Duodenal mucosa (tissue), 2 donors: ENCODE measurements around the gene EVL.

Source experiments
- H3K27ac ChIP-seq: one replicate; pipeline ENCODE4 v1.7.0; 2013; ENCODE audit warnings: low read depth, low read length
- H3K27me3 ChIP-seq, 2 donors: one replicate each; pipeline ENCODE4 v1.7.0; 2013; ENCODE audit warnings: low read length in 2 of 2, control low read depth in 1 of 2; ENCODE audit not compliant: insufficient read depth in 2 of 2, control insufficient read depth in 1 of 2
- H3K36me3 ChIP-seq, 2 donors: one replicate each; pipeline ENCODE4 v1.7.0; 2013; ENCODE audit warnings: low read length in 2 of 2, control low read depth in 1 of 2; ENCODE audit not compliant: insufficient read depth in 2 of 2, control insufficient read depth in 1 of 2
- H3K4me1 ChIP-seq, 2 donors: one replicate each; pipeline ENCODE4 v1.7.0; 2013; ENCODE audit warnings: low read length in 2 of 2, control low read depth in 1 of 2; ENCODE audit not compliant: insufficient read depth in 2 of 2, control insufficient read depth in 1 of 2
- H3K4me3 ChIP-seq, 2 donors: one replicate each; pipeline ENCODE4 v1.7.0; 2013; ENCODE audit warnings: low read length in 2 of 2, low read depth in 1 of 2
- H3K9ac ChIP-seq, 2 donors: one replicate each; pipeline ENCODE4 v1.7.0; 2013; ENCODE audit warnings: low read length in 2 of 2, low read depth in 1 of 2
- H3K9me3 ChIP-seq, 2 donors: one replicate each; pipeline ENCODE4 v1.7.0; 2013; ENCODE audit warnings: low read length in 2 of 2, control low read depth in 1 of 2; ENCODE audit not compliant: control insufficient read depth in 1 of 2

The EVL gene

DNA sequence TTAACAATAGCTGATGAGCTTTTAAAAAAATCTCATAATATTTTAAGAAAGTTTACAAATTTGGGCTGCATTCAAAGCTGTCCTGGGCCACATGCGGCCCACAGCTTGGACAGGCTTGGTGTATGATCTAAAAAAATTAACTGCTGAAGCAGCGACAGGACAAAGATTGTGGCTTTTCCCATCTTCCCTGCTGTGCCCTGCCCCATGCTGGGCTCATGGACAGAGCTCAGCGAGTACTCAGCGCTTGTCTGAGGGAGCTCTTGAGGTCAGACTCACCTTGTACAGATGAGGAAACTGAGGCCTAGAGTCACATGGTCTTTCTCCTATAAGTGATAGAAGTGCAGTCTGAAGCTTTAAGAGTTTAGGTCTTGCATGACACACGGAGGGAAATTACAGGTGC, 15.0 kb downstream of the EVL start:
- no peak overlapping the region for H3K27ac ChIP-seq
- H3K27me3 ChIP-seq, result no peaks in the 10 kb centered on the region
- no peaks in the 10 kb centered on the region for H3K9me3 ChIP-seq
- no peak overlapping the region for H3K4me3 ChIP-seq
- no peaks in the 10 kb centered on the region for H3K36me3 ChIP-seq
- no peak overlapping the region for H3K9ac ChIP-seq
- H3K4me1 ChIP-seq, result peaks cover 27 to 41% of the 10 kb centered on the region in 2 donors

DNA sequence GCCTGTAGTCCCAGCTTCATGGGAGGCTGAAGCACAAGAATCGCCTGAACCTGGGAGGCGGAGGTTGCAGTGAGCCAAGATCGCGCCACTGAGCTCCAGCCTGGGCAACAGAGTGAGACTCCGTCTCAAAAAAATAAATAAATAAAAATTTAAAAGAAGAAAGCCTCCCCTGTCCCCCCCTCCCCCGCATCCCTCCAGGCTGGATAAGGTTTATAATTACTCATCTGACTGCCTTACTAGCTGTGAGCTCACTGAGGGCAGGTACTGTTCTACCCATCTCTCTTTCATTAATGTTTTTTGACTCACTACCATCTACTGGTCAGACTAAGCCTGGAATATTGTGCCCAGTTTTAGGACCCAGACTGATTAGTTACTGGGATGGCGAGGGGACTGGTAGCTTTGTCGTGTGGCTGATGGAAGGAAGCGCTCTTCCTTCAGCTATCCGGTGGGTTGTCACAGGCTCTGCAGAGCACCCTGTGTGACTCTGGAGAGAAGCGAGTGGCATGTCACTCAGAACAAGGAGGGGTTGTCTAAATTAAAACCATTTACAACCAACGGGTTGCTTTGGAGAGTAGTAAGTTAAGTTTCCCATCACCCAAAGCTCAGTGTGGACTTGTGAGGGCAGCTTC, 16.9 kb downstream of the EVL start:
- H3K27ac ChIP-seq, result no peak overlapping the region

DNA sequence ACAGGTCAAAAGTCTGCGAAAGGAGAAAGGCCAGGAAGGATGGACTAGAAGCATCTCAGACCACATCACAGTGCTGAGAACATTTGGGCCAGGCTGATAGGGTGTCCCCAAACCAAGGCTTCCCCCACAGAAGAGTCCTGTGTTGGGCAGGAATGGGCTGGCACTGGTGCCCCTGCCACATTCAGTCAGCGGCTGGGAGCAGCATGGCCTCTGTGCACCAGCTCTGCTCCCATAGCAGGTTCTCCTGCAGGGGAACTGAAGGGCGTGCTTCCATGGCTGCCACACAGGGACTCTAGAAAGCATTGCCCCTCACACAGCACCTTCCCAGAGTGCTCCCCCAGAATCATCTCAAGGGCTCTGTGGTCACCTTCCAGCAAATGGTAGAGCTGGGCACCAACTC, 17.5 kb downstream of the EVL start:
- H3K4me3 ChIP-seq, result no peak overlapping the region
- no peaks in the 10 kb centered on the region for H3K27me3 ChIP-seq
- H3K36me3 ChIP-seq, result peaks cover 0 to 6% of the 10 kb centered on the region in 2 donors
- no peak overlapping the region for H3K9ac ChIP-seq
- no peaks in the 10 kb centered on the region for H3K9me3 ChIP-seq
- no peak overlapping the region for H3K27ac ChIP-seq
- peaks cover 10 to 31% of the 10 kb centered on the region in 2 donors for H3K4me1 ChIP-seq

More for the DNA sequence above, 16.9 kb downstream of the EVL start:
- no peak overlapping the region for H3K9ac ChIP-seq
- no peaks in the 10 kb centered on the region for H3K9me3 ChIP-seq
- H3K36me3 ChIP-seq, result peaks cover 0 to 4% of the 10 kb centered on the region in 2 donors
- H3K4me3 ChIP-seq, result peak overlapping the region in 1 of 2 donors; percentile 24
- peaks cover 10 to 31% of the 10 kb centered on the region in 2 donors for H3K4me1 ChIP-seq
- no peaks in the 10 kb centered on the region for H3K27me3 ChIP-seq

DNA sequence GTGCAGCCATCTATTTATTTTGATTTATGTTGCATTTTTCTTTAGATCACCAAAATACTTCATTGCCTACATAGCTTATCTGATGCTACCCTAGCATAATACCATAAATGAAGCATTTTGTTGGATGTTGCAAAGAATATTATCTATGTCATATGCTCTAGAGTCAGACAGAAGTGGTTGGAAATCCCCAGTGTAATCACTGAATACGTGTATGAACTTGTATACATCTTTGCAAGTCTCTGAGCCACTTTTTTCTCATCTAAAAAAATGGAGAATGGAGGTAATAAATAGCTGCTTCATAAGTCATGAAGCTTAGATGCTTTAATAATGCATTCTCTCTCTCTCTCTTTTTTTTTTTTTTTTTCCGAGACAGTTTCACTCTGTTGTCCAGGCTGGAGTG, 18.5 kb downstream of the EVL start:
- no peaks in the 10 kb centered on the region for H3K27me3 ChIP-seq
- peaks cover 0 to 15% of the 10 kb centered on the region in 2 donors for H3K36me3 ChIP-seq
- H3K9ac ChIP-seq, result no peak overlapping the region
- peaks cover 6 to 23% of the 10 kb centered on the region in 2 donors for H3K4me1 ChIP-seq
- H3K27ac ChIP-seq, result no peak overlapping the region
- no peak overlapping the region for H3K4me3 ChIP-seq
- H3K9me3 ChIP-seq, result no peaks in the 10 kb centered on the region

DNA sequence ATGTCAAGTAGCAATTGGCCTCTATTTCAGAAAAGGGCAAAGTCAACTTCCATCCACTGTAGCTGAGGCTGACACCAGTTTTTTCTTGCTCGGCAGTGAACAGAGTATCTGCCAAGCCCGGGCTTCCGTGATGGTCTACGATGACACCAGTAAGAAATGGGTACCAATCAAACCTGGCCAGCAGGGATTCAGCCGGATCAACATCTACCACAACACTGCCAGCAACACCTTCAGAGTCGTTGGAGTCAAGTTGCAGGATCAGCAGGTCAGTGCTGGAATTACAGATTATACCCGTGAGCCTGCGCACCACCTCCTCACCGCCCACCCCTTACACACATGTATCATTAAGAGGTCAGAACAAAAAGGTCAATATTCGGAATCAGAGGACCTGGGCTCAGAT, 19.4 kb downstream of the EVL start:
- Histone ChIP-seq H3K9me3 (no peaks in the 10 kb centered on the region), H3K4me3 (no peak overlapping the region), H3K4me1 (peaks cover 3 to 14% of the 10 kb centered on the region in 2 donors), H3K27ac (no peak overlapping the region), H3K36me3 (peaks cover 0 to 15% of the 10 kb centered on the region in 2 donors), H3K27me3 (no peaks in the 10 kb centered on the region), H3K9ac (no peak overlapping the region)

DNA sequence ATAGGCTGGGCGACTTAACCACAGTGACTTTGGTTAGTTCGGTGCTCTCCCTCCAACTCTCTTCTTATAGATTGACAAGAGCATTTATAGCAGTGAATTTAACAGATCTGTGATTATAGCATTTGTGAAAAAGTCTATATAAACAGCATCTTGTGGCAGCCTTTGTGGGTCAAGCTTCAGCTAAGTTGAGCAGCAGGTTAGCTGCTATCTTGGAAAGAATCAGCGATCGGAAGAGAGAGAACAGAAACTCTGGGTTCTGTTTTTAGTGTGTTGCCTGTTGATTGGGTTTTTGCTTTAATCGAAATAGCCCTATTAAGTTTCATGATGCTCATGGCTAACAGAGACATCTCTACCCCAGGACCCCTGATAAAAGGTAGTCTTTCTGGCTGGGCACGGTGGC, 20.2 kb downstream of the EVL start:
- Histone ChIP-seq H3K9me3 (no peaks in the 10 kb centered on the region), H3K27me3 (no peaks in the 10 kb centered on the region), H3K36me3 (peaks cover 0 to 15% of the 10 kb centered on the region in 2 donors), H3K4me3 (no peak overlapping the region), H3K9ac (no peak overlapping the region), H3K4me1 (peaks cover 0 to 12% of the 10 kb centered on the region in 2 donors), H3K27ac (no peak overlapping the region)

DNA sequence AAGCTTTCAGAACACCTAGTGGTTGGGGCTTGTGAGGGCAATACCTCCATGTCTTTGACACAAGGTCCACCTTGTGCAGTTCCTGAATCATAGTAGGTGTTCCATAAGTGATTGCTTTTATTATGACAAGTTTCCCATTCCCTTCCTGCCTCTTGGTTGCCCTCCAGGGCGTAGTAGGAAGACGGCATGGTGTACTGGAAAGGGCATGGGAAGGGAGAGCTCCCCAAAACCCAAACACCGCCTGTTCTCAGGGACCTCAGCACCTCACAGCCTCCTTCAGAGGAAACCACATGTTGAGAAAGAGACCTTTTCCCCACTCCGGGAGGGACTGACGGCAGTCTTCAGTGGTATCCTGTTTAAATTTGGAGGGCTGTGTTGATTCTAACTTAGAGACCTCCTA, 21.1 kb downstream of the EVL start:
- Histone ChIP-seq H3K36me3 (peaks cover 0 to 15% of the 10 kb centered on the region in 2 donors), H3K9ac (no peak overlapping the region), H3K27me3 (no peaks in the 10 kb centered on the region), H3K4me1 (peaks cover 0 to 12% of the 10 kb centered on the region in 2 donors), H3K9me3 (no peaks in the 10 kb centered on the region), H3K27ac (no peak overlapping the region), H3K4me3 (no peak overlapping the region)

GRCh38 chr14:100088226-100088625, 23.0 kb downstream of the EVL start:
- Histone ChIP-seq H3K4me3 (no peak overlapping the region), H3K27me3 (no peaks in the 10 kb centered on the region), H3K36me3 (peaks cover 0 to 15% of the 10 kb centered on the region in 2 donors), H3K27ac (no peak overlapping the region), H3K9ac (no peak overlapping the region), H3K9me3 (no peaks in the 10 kb centered on the region), H3K4me1 (peaks cover 0 to 5% of the 10 kb centered on the region in 2 donors)

GRCh38 chr14:100091386-100091785, 26.2 kb downstream of the EVL start:
- H3K9me3 ChIP-seq, result no peaks in the 10 kb centered on the region
- no peak overlapping the region for H3K9ac ChIP-seq
- no peak overlapping the region for H3K27ac ChIP-seq
- H3K4me3 ChIP-seq, result no peak overlapping the region
- no peaks in the 10 kb centered on the region for H3K27me3 ChIP-seq
- peaks cover 0 to 15% of the 10 kb centered on the region in 2 donors for H3K36me3 ChIP-seq
- H3K4me1 ChIP-seq, result peaks cover under 1 to 4% of the 10 kb centered on the region in 2 donors

DNA sequence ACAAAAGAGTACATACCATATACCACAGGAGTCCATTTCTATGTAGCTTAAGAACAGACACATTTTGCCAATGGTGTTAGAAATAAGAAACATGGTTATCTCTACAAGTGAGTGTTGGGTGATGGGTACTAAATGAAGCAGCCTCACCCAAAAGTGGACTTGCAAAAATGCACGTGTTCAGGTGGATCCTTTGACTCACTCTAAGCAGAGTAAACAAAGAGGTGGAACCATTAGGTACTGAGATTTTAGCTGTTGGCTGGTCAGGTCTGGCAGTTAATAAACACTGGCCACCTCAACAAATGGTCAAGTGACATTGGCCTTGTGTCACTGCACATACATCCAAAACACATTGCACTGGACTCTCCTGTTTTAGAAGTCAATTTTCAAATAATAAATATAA, 27.6 kb downstream of the EVL start:
- H3K9me3 ChIP-seq, result no peaks in the 10 kb centered on the region
- no peaks in the 10 kb centered on the region for H3K27me3 ChIP-seq
- peaks cover 0 to 13% of the 10 kb centered on the region in 2 donors for H3K36me3 ChIP-seq
- H3K9ac ChIP-seq, result no peak overlapping the region
- no peak overlapping the region for H3K27ac ChIP-seq
- H3K4me3 ChIP-seq, result no peak overlapping the region
- H3K4me1 ChIP-seq, result peaks cover 0 to 4% of the 10 kb centered on the region in 2 donors
